ENCODE measurements around the gene MINDY4.

DNA sequence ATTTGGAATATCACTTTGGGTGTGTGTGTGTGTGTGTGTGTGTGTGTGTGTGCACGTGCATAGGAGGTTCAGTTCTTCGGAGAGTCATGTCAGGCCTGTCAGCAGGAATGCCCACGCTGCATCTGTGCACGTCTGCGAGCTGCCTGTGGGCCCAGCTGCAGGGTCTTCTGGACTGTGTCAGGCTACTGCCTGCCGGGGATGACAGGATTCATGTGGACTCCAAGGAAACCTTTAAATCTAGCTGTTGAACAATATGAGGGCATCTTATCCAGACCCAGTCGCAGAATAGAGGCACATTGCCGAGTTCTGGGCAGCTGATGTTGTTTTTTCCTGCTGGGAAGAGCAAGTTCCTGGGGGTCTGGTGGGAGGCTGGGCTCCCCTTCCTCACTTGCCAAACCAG is 159.4 kb downstream of the MINDY4 start:
- TF ChIP-seq CTCF (IDR thresholded peaks at IDR 0.05; ENCODE audit: insufficient read depth, low read depth, low read length): no peak
- TF ChIP-seq EZH2 (IDR thresholded peaks at IDR 0.05; ENCODE audit: insufficient read depth, low read length): no peak
